Measurements from ENCODE around the gene GPBP1.

- TF ChIP-seq TEAD1 (CRISPR knock-in tag; IDR thresholded peaks at IDR 0.05) (no peak), ZNF671 (CRISPR knock-in tag; IDR thresholded peaks at IDR 0.05) (no peak), ZNF416 (CRISPR knock-in tag; IDR thresholded peaks at IDR 0.05) (no peak), FOXP1 (CRISPR knock-in tag; IDR thresholded peaks at IDR 0.05; ENCODE audit: borderline replicate concordance) (no peak), E2F1 (CRISPR knock-in tag; IDR thresholded peaks at IDR 0.05) (no peak), CBFB (CRISPR knock-in tag; IDR thresholded peaks at IDR 0.05; ENCODE audit: low read depth) (no peak), USF1 (CRISPR knock-in tag; IDR thresholded peaks at IDR 0.05) (no peak), ZNF138 (CRISPR knock-in tag; conservative IDR thresholded peaks at IDR 0.05) (no peak)
- TF ChIP-seq, protein P1, sequence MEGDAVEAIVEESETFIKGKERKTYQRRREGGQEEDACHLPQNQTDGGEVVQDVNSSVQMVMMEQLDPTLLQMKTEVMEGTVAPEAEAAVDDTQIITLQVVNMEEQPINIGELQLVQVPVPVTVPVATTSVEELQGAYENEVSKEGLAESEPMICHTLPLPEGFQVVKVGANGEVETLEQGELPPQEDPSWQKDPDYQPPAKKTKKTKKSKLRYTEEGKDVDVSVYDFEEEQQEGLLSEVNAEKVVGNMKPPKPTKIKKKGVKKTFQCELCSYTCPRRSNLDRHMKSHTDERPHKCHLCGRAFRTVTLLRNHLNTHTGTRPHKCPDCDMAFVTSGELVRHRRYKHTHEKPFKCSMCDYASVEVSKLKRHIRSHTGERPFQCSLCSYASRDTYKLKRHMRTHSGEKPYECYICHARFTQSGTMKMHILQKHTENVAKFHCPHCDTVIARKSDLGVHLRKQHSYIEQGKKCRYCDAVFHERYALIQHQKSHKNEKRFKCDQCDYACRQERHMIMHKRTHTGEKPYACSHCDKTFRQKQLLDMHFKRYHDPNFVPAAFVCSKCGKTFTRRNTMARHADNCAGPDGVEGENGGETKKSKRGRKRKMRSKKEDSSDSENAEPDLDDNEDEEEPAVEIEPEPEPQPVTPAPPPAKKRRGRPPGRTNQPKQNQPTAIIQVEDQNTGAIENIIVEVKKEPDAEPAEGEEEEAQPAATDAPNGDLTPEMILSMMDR (IDR thresholded peaks at IDR 0.05), result no peak
- TF ChIP-seq, protein P2, sequence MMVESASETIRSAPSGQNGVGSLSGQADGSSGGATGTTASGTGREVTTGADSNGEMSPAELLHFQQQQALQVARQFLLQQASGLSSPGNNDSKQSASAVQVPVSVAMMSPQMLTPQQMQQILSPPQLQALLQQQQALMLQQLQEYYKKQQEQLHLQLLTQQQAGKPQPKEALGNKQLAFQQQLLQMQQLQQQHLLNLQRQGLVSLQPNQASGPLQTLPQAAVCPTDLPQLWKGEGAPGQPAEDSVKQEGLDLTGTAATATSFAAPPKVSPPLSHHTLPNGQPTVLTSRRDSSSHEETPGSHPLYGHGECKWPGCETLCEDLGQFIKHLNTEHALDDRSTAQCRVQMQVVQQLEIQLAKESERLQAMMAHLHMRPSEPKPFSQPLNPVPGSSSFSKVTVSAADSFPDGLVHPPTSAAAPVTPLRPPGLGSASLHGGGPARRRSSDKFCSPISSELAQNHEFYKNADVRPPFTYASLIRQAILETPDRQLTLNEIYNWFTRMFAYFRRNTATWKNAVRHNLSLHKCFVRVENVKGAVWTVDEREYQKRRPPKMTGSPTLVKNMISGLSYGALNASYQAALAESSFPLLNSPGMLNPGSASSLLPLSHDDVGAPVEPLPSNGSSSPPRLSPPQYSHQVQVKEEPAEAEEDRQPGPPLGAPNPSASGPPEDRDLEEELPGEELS (CRISPR knock-in tag; IDR thresholded peaks at IDR 0.05), result no peak
- TF ChIP-seq, protein P3, sequence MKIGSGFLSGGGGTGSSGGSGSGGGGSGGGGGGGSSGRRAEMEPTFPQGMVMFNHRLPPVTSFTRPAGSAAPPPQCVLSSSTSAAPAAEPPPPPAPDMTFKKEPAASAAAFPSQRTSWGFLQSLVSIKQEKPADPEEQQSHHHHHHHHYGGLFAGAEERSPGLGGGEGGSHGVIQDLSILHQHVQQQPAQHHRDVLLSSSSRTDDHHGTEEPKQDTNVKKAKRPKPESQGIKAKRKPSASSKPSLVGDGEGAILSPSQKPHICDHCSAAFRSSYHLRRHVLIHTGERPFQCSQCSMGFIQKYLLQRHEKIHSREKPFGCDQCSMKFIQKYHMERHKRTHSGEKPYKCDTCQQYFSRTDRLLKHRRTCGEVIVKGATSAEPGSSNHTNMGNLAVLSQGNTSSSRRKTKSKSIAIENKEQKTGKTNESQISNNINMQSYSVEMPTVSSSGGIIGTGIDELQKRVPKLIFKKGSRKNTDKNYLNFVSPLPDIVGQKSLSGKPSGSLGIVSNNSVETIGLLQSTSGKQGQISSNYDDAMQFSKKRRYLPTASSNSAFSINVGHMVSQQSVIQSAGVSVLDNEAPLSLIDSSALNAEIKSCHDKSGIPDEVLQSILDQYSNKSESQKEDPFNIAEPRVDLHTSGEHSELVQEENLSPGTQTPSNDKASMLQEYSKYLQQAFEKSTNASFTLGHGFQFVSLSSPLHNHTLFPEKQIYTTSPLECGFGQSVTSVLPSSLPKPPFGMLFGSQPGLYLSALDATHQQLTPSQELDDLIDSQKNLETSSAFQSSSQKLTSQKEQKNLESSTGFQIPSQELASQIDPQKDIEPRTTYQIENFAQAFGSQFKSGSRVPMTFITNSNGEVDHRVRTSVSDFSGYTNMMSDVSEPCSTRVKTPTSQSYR (CRISPR knock-in tag; IDR thresholded peaks at IDR 0.05), result no peak
Observed at GRCh38 chr5:57175551-57176309, 1.9 kb downstream of the GPBP1 start.
